K562 (cell line): Measurements from ENCODE around the gene RPL28. TPM values are rescaled to one million over a fixed set of nuclear protein-coding genes. Genes with fewer than 3 reads are reported as not detected.
A peak's percentile ranks its signal among the peaks of the same experiment; 100 is the strongest.

Experiments used
- ARID1B ChIP-seq: fragments of 450-650 bp; IDR thresholded peaks from 2 replicates; pipeline ENCODE4 v1.6.1; 2016; ENCODE audit warnings: antibody characterized with exemption, mild to moderate bottlenecking, inconsistent platforms
- BCOR ChIP-seq: fragments of 450-650 bp; IDR thresholded peaks from 2 replicates; pipeline ENCODE4 v1.6.1; 2016
- CBX8 ChIP-seq: fragments of 200-600 bp; sonication (generic); IDR thresholded peaks from 2 replicates; pipeline ENCODE4 v1.6.1; 2012; ENCODE audit warnings: borderline replicate concordance, mixed run types, low read depth, mild to moderate bottlenecking, moderate library complexity, mixed read lengths, low read length, control low read depth, inconsistent platforms; ENCODE audit not compliant: poor library complexity, severe bottlenecking; ENCODE audit errors: extremely low read depth
- HMG20A ChIP-seq: fragments of 450-650 bp; formaldehyde crosslinking; conservative IDR thresholded peaks from 2 replicates; pipeline ENCODE4 v1.4.0; 2020; ENCODE audit warnings: mild to moderate bottlenecking, mixed read lengths
- MNT ChIP-seq, 2 experiments: fragments of 450-650 bp; conservative IDR thresholded peaks; 2 replicates each; pipeline ENCODE4 v1.6.1; 2017; ENCODE audit warnings: mild to moderate bottlenecking in 2 of 2, moderate library complexity in 2 of 2
- PBX2 ChIP-seq, 2 experiments: IDR thresholded peaks in 1 of 2; conservative IDR thresholded peaks in 1 of 2; 2 replicates each; pipeline ENCODE4 v1.6.1; 2016; ENCODE audit warnings: low read depth in 2 of 2, mild to moderate bottlenecking in 1 of 2, missing compliant biosample characterization in 1 of 2, missing genetic modification characterization in 1 of 2, moderate library complexity in 1 of 2
- SP2 ChIP-seq: IDR thresholded peaks from 2 replicates; pipeline ENCODE4 v1.6.1; 2011; ENCODE audit warnings: mild to moderate bottlenecking, low read depth, low read length, moderate library complexity; ENCODE audit not compliant: poor library complexity, severe bottlenecking; ENCODE audit errors: extremely low read depth
- TOE1 ChIP-seq, 2 experiments: fragments of 450-650 bp in 1 of 2; sonication (generic) in 1 of 2; formaldehyde crosslinking in 1 of 2; IDR thresholded peaks; 2 replicates each; pipeline versions ENCODE4 v1.7.1 to v1.8.0; 2016 to 2022; ENCODE audit warnings: borderline replicate concordance in 2 of 2, mild to moderate bottlenecking in 2 of 2, antibody characterized with exemption in 1 of 2, inconsistent platforms in 1 of 2, low read depth in 1 of 2, missing genetic modification reagents in 1 of 2, moderate library complexity in 1 of 2
- ZBTB7A ChIP-seq: IDR thresholded peaks from 2 replicates; pipeline ENCODE4 v1.6.1; 2011; ENCODE audit warnings: low read depth, mild to moderate bottlenecking, low read length, moderate library complexity, borderline replicate concordance; ENCODE audit not compliant: control insufficient read depth
- ZFP36 ChIP-seq: fragments of 150-350 bp; IDR thresholded peaks from 2 replicates; pipeline ENCODE4 v1.6.1; 2018; ENCODE audit warnings: low read length, low read depth; ENCODE audit not compliant: partially characterized antibody
- ZNF282 ChIP-seq: sonication (generic); formaldehyde crosslinking; IDR thresholded peaks from 2 replicates; pipeline ENCODE4 v1.8.1; 2023; ENCODE audit warnings: missing genetic modification reagents
- ZNF395 ChIP-seq: fragments of 200-800 bp; sonication (Bioruptor generic); IDR thresholded peaks from 2 replicates; pipeline ENCODE4 v1.6.1; 2017; ENCODE audit warnings: missing genetic modification characterization, missing compliant biosample characterization
- ZNF408 ChIP-seq: fragments of 250-450 bp; sonication (Bioruptor Pico); IDR thresholded peaks from 2 replicates; pipeline ENCODE4 v1.4.0; 2020; ENCODE audit warnings: low read depth, mild to moderate bottlenecking, moderate library complexity
- ZNF639 ChIP-seq, 2 experiments: fragments of 200-800 bp in 1 of 2; sonication (Bioruptor generic) in 1 of 2; sonication (generic) in 1 of 2; formaldehyde crosslinking in 1 of 2; IDR thresholded peaks in 1 of 2; conservative IDR thresholded peaks in 1 of 2; 2 replicates each; pipeline versions ENCODE4 v1.5.0 to v1.6.1; 2016 to 2020; ENCODE audit warnings: missing compliant biosample characterization in 1 of 2, missing genetic modification characterization in 1 of 2, missing genetic modification reagents in 1 of 2
- ZNF668 ChIP-seq: fragments of 250-450 bp; sonication (Bioruptor Pico); IDR thresholded peaks from 2 replicates; pipeline ENCODE4 v1.8.0; 2022; ENCODE audit warnings: mild to moderate bottlenecking, inconsistent platforms
- polyA plus RNA-seq, 8 experiments: library from polyadenylated mRNA; depleted of rRNA in 4 of 8; stranded (reverse) in 5 of 8; unstranded in 3 of 8; fragments of >200 nt; fragmentation: Nextera tagmentation in 2 of 8; fragmentation: Illumina TruSeq in 1 of 8; extraction: Ambion mirVana in 2 of 8; extraction: Trizol in 1 of 8; gene quantifications; 2 replicates each; pipeline versions ENCODE4 v1.2.1 to v1.2.3, GENCODE V29; 2011 to 2014; ENCODE audit warnings: inconsistent platforms in 1 of 8, missing spikeins in 1 of 8
- total RNA-seq, 7 experiments: library from RNA; depleted of rRNA in 6 of 7; stranded (reverse); fragments of >200 nt in 6 of 7; fragmentation: Illumina TruSeq in 2 of 7; extraction: Trizol in 2 of 7; gene quantifications; 2 replicates each; pipeline versions ENCODE4 v1.2.1 to v1.2.3, GENCODE V29; 2011 to 2021; ENCODE audit warnings: low replicate concordance in 1 of 7

RPL28 gene
- total and polyA plus RNA-seq, 9 of the 15 experiments (the other 6 are each of a cell fraction or from before 2014, with no cell fraction given) = 124 to 3,106 (median 622) TPM

- TF ChIP-seq TOE1 (IDR thresholded peaks at IDR 0.05; ENCODE audit: borderline replicate concordance) (peak; percentile 14; the same call in 1 of the 2 replicates), TOE1 (CRISPR knock-in tag; IDR thresholded peaks at IDR 0.05; ENCODE audit: borderline replicate concordance, low read depth) (no peak), SP2 (no peak), ZNF639 (CRISPR knock-in tag; conservative IDR thresholded peaks at IDR 0.05 in 1 of 2, IDR thresholded peaks at IDR 0.05 in 1 of 2) (no peak), ZNF408 (CRISPR knock-in tag) (no peak), BCOR (no peak), CBX8 (no peak), HMG20A (CRISPR knock-in tag) (no peak), ZNF282 (no peak), ZFP36 (no peak), ZBTB7A (peak; percentile 15; the same call in 1 of the 2 replicates), ZNF395 (CRISPR knock-in tag) (no peak), PBX2 (CRISPR knock-in tag; IDR thresholded peaks at IDR 0.05; ENCODE audit: low read depth) (no peak), PBX2 (tag; conservative IDR thresholded peaks at IDR 0.05; ENCODE audit: low read depth) (no peak), ZNF668 (CRISPR knock-in tag) (no peak), MNT (conservative IDR thresholded peaks at IDR 0.05) (peak in 1 of 2 experiments; percentile 4; a peak in 3 of 4 replicates), ARID1B (0 out of 2 replicates have a peak, but pooled peaks have one; percentile 12)
Measured at GRCh38 chr19:55339889-55340783, 45.6 kb upstream of the RPL28 start (continued).
